ENCODE results near the gene NCAPH2.

GRCh38 chr22:50574383-50574755 is 66.3 kb downstream of the NCAPH2 start:
- TF ChIP-seq CTCF (IDR thresholded peaks at IDR 0.05; ENCODE audit: low read depth, low read length, poor library complexity, severe bottlenecking) = no peak
- no peak for TF ChIP-seq EZH2phosphoT487 (IDR thresholded peaks at IDR 0.05; ENCODE audit: borderline replicate concordance, low read length)
